IMR-90 (cell line): ENCODE results near the gene SELENOH.

Source experiments
- CEBPB ChIP-seq: IDR thresholded peaks from 2 replicates; pipeline ENCODE4 v1.6.1; 2012; ENCODE audit warnings: low read depth, low read length, improper control_type of control experiment
- CHD1 ChIP-seq: IDR thresholded peaks from 2 replicates; pipeline ENCODE4 v1.6.1; 2012; ENCODE audit warnings: low read depth, low read length, improper control_type of control experiment
- FOS ChIP-seq: fragments of 150-350 bp; IDR thresholded peaks from 2 replicates; pipeline ENCODE4 v1.6.1; 2016; ENCODE audit warnings: low read depth, low read length
- MAFK ChIP-seq: IDR thresholded peaks from 2 replicates; pipeline ENCODE4 v1.6.1; 2012; ENCODE audit warnings: low read depth, low read length, improper control_type of control experiment
- MAZ ChIP-seq: IDR thresholded peaks from 2 replicates; pipeline ENCODE4 v1.6.1; 2012; ENCODE audit warnings: low read depth, mild to moderate bottlenecking, low read length, improper control_type of control experiment, moderate library complexity, borderline replicate concordance
- NFE2L2 ChIP-seq: fragments of 150-350 bp; IDR thresholded peaks from 2 replicates; pipeline ENCODE4 v1.6.1; 2016; ENCODE audit warnings: low read depth, mild to moderate bottlenecking, low read length
- POLR2A ChIP-seq: IDR thresholded peaks from 2 replicates; pipeline ENCODE4 v1.6.1; 2012; ENCODE audit warnings: mild to moderate bottlenecking, low read depth, low read length
- RAD21 ChIP-seq: IDR thresholded peaks from 2 replicates; pipeline ENCODE4 v1.6.1; 2012; ENCODE audit warnings: low read length, improper control_type of control experiment
- RFX5 ChIP-seq: IDR thresholded peaks from 2 replicates; pipeline ENCODE4 v1.8.0; 2012; ENCODE audit warnings: low read depth, mild to moderate bottlenecking, low read length, moderate library complexity
- SMC3 ChIP-seq: fragments of 150-350 bp; IDR thresholded peaks from 2 replicates; pipeline ENCODE4 v1.6.1; 2016; ENCODE audit warnings: low read depth, mild to moderate bottlenecking, antibody characterized with exemption, low read length, moderate library complexity
- TF ChIP-seq, protein P1 (sequence below): conservative IDR thresholded peaks from 2 replicates; pipeline ENCODE4 v1.5.1; 2012; ENCODE audit warnings: mild to moderate bottlenecking, low read depth, low read length, improper control_type of control experiment
- TF ChIP-seq, protein P2 (sequence below): fragments of 150-350 bp; IDR thresholded peaks from 2 replicates; pipeline ENCODE4 v1.6.1; 2017; ENCODE audit warnings: mild to moderate bottlenecking, antibody characterized with exemption, low read length, low read depth

- no peak for TF ChIP-seq RAD21
- TF ChIP-seq, protein P1, sequence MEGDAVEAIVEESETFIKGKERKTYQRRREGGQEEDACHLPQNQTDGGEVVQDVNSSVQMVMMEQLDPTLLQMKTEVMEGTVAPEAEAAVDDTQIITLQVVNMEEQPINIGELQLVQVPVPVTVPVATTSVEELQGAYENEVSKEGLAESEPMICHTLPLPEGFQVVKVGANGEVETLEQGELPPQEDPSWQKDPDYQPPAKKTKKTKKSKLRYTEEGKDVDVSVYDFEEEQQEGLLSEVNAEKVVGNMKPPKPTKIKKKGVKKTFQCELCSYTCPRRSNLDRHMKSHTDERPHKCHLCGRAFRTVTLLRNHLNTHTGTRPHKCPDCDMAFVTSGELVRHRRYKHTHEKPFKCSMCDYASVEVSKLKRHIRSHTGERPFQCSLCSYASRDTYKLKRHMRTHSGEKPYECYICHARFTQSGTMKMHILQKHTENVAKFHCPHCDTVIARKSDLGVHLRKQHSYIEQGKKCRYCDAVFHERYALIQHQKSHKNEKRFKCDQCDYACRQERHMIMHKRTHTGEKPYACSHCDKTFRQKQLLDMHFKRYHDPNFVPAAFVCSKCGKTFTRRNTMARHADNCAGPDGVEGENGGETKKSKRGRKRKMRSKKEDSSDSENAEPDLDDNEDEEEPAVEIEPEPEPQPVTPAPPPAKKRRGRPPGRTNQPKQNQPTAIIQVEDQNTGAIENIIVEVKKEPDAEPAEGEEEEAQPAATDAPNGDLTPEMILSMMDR = no peak
- no peak for TF ChIP-seq SMC3
- no peak for TF ChIP-seq MAZ
- TF ChIP-seq NFE2L2 = no peak
- no peak for TF ChIP-seq RFX5
- no peak for TF ChIP-seq POLR2A
- TF ChIP-seq MAFK = no peak
- TF ChIP-seq, protein P2, sequence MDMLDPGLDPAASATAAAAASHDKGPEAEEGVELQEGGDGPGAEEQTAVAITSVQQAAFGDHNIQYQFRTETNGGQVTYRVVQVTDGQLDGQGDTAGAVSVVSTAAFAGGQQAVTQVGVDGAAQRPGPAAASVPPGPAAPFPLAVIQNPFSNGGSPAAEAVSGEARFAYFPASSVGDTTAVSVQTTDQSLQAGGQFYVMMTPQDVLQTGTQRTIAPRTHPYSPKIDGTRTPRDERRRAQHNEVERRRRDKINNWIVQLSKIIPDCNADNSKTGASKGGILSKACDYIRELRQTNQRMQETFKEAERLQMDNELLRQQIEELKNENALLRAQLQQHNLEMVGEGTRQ = no peak
- TF ChIP-seq CEBPB = no peak
- no peak for TF ChIP-seq CHD1
- no peak for TF ChIP-seq FOS
Observed at GRCh38 chr11:57762235-57762861, 21.1 kb downstream of the SELENOH start.
